Measurements from ENCODE around the gene RABEP1. TPM values are rescaled to one million over a fixed set of nuclear protein-coding genes. Genes with fewer than 3 reads are reported as not detected.

RABEP1 gene
- total RNA-seq, 1 experiment from 2014 or later, result 71.3 TPM

DNA sequence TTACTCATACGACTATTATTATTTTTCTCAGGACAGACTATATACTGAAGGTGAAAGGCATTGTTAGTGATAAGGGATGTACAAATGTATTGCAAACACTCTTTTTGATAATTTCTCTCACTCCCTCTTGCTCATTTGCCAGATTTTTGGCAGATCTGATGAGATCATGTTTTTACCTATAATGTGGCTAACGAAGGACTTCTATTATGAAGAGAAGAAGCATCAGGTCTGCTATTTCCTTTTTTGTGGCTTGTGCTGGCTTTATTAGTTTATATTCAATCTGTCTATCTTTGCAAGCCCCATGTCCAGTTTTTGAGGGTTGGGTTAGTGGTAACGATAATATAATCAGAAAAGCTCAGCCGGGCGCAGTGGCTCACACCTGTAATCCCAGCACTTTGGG is 25.0 kb upstream of the RABEP1 start:
- H3K9me3 ChIP-seq (ENCODE audit: low read depth, low read length, poor library complexity, severe bottlenecking), result no peaks in the 10 kb centered on the region
- no peaks in the 10 kb centered on the region for H3K27me3 ChIP-seq (replicated peaks; ENCODE audit: insufficient read depth, low read depth, low read length, poor library complexity)
- no peak for DNase-seq (ENCODE audit: low spot score)
- POLR2A ChIA-PET (ENCODE audit: low non-redundant PET), result no interaction called here
- H3K4me1 ChIP-seq (ENCODE audit: insufficient read depth, low read length, poor library complexity, severe bottlenecking), result no peaks in the 10 kb centered on the region
- no peak overlapping the region for H3K4me3 ChIP-seq (ENCODE audit: low read depth, low read length, poor library complexity, severe bottlenecking)
- intact Hi-C loops (cut with micrococcal nuclease; ENCODE audit: unreplicated experiment), result loop anchor here (10.0 kb wide), 1 partner anchor 178 kb away; the partner anchor contains the start of gene C1QBP
- BruUV-seq (replicated peaks), result no TSS peak
- H3K36me3 ChIP-seq (ENCODE audit: insufficient read depth, low read length, poor library complexity, severe bottlenecking), result no peaks in the 10 kb centered on the region
- CTCF ChIA-PET, result no interaction called here
- H3K27ac ChIP-seq (ENCODE audit: low read depth, low read length, poor library complexity, severe bottlenecking), result no peak overlapping the region
- TF ChIP-seq, protein P1, sequence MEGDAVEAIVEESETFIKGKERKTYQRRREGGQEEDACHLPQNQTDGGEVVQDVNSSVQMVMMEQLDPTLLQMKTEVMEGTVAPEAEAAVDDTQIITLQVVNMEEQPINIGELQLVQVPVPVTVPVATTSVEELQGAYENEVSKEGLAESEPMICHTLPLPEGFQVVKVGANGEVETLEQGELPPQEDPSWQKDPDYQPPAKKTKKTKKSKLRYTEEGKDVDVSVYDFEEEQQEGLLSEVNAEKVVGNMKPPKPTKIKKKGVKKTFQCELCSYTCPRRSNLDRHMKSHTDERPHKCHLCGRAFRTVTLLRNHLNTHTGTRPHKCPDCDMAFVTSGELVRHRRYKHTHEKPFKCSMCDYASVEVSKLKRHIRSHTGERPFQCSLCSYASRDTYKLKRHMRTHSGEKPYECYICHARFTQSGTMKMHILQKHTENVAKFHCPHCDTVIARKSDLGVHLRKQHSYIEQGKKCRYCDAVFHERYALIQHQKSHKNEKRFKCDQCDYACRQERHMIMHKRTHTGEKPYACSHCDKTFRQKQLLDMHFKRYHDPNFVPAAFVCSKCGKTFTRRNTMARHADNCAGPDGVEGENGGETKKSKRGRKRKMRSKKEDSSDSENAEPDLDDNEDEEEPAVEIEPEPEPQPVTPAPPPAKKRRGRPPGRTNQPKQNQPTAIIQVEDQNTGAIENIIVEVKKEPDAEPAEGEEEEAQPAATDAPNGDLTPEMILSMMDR (conservative IDR thresholded peaks at IDR 0.05; ENCODE audit: low read depth, low read length), result no peak
- TF ChIP-seq EZH2 (IDR thresholded peaks at IDR 0.05; ENCODE audit: borderline replicate concordance, low read depth, low read length, poor library complexity, severe bottlenecking), result no peak

GRCh38 chr17:5260542-5260941 is 21.5 kb upstream of the RABEP1 start:
- no TSS peak for BruUV-seq (replicated peaks)
- CTCF ChIA-PET, result no interaction called here
- POLR2A ChIA-PET (ENCODE audit: low non-redundant PET), result no interaction called here
- no peaks in the 10 kb centered on the region for H3K4me1 ChIP-seq (ENCODE audit: insufficient read depth, low read length, poor library complexity, severe bottlenecking)
- H3K27me3 ChIP-seq (replicated peaks; ENCODE audit: insufficient read depth, low read depth, low read length, poor library complexity), result no peaks in the 10 kb centered on the region
- no peak for DNase-seq (ENCODE audit: low spot score)
- no peak overlapping the region for H3K4me3 ChIP-seq (ENCODE audit: low read depth, low read length, poor library complexity, severe bottlenecking)
- intact Hi-C loops (cut with micrococcal nuclease; ENCODE audit: unreplicated experiment), result no loop called here
- H3K36me3 ChIP-seq (ENCODE audit: insufficient read depth, low read length, poor library complexity, severe bottlenecking), result no peaks in the 10 kb centered on the region
- H3K9me3 ChIP-seq (ENCODE audit: low read depth, low read length, poor library complexity, severe bottlenecking), result no peaks in the 10 kb centered on the region
- TF ChIP-seq, protein P1 (conservative IDR thresholded peaks at IDR 0.05; ENCODE audit: low read depth, low read length), result no peak
- no peak for TF ChIP-seq EZH2 (IDR thresholded peaks at IDR 0.05; ENCODE audit: borderline replicate concordance, low read depth, low read length, poor library complexity, severe bottlenecking)
- H3K27ac ChIP-seq (ENCODE audit: low read depth, low read length, poor library complexity, severe bottlenecking), result no peak overlapping the region

GRCh38 chr17:5262416-5262991 is 19.6 kb upstream of the RABEP1 start:
- no peaks in the 10 kb centered on the region for H3K36me3 ChIP-seq (ENCODE audit: insufficient read depth, low read length, poor library complexity, severe bottlenecking)
- H3K4me1 ChIP-seq (ENCODE audit: insufficient read depth, low read length, poor library complexity, severe bottlenecking), result no peaks in the 10 kb centered on the region
- H3K27me3 ChIP-seq (replicated peaks; ENCODE audit: insufficient read depth, low read depth, low read length, poor library complexity), result no peaks in the 10 kb centered on the region
- no peak for TF ChIP-seq EZH2 (IDR thresholded peaks at IDR 0.05; ENCODE audit: borderline replicate concordance, low read depth, low read length, poor library complexity, severe bottlenecking)
- TF ChIP-seq, protein P1 (conservative IDR thresholded peaks at IDR 0.05; ENCODE audit: low read depth, low read length), result no peak
- DNase-seq (ENCODE audit: low spot score), result no peak
- H3K4me3 ChIP-seq (ENCODE audit: low read depth, low read length, poor library complexity, severe bottlenecking), result no peak overlapping the region
- ChIA-PET CTCF (interaction anchor here (0.6 kb wide), 1 partner anchor 128 kb away, joined by 3 read pairs; no protein-coding TSS in a partner anchor), POLR2A (ENCODE audit: low non-redundant PET) (no interaction called here)
- no TSS peak for BruUV-seq (replicated peaks)
- H3K27ac ChIP-seq (ENCODE audit: low read depth, low read length, poor library complexity, severe bottlenecking), result no peak overlapping the region
- intact Hi-C loops (cut with micrococcal nuclease; ENCODE audit: unreplicated experiment), result no loop called here
- H3K9me3 ChIP-seq (ENCODE audit: low read depth, low read length, poor library complexity, severe bottlenecking), result no peaks in the 10 kb centered on the region

Data from A673 (cell line).